ENCODE measurements around the gene FAM110A.

- TF ChIP-seq, protein P1, sequence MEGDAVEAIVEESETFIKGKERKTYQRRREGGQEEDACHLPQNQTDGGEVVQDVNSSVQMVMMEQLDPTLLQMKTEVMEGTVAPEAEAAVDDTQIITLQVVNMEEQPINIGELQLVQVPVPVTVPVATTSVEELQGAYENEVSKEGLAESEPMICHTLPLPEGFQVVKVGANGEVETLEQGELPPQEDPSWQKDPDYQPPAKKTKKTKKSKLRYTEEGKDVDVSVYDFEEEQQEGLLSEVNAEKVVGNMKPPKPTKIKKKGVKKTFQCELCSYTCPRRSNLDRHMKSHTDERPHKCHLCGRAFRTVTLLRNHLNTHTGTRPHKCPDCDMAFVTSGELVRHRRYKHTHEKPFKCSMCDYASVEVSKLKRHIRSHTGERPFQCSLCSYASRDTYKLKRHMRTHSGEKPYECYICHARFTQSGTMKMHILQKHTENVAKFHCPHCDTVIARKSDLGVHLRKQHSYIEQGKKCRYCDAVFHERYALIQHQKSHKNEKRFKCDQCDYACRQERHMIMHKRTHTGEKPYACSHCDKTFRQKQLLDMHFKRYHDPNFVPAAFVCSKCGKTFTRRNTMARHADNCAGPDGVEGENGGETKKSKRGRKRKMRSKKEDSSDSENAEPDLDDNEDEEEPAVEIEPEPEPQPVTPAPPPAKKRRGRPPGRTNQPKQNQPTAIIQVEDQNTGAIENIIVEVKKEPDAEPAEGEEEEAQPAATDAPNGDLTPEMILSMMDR (IDR thresholded peaks at IDR 0.05; ENCODE audit: low read depth, low read length): no peak
- TF ChIP-seq POLR2A (IDR thresholded peaks at IDR 0.05; ENCODE audit: extremely low read depth, insufficient read length): no peak
- no peak for TF ChIP-seq MAX (IDR thresholded peaks at IDR 0.05; ENCODE audit: low read depth, low read length)
Measured at GRCh38 chr20:872855-873520, 39.5 kb downstream of the FAM110A start.

All from NB4 (cell line).